ENCODE data around the gene VPS13C. TPM values are rescaled to one million over a fixed set of nuclear protein-coding genes. Genes with fewer than 3 reads are reported as not detected.
A peak's percentile ranks its signal among the peaks of the same experiment; 100 is the strongest.

The VPS13C gene
- total RNA-seq, 1 donor, result 94.6 TPM

- DNase-seq (ENCODE audit: low read depth), result no peak
- TF ChIP-seq CTCF (IDR thresholded peaks at IDR 0.05; ENCODE audit: insufficient read depth, low read depth, low read length), result no peak
These were observed 12.9 kb downstream of the VPS13C start for GRCh38 chr15:62047282-62047827.

GRCh38 chr15:62046078-62046743 is 14.0 kb downstream of the VPS13C start:
- no peak overlapping the region for H3K4me3 ChIP-seq (ENCODE audit: low read depth, low read length)
- no peak for TF ChIP-seq CTCF (IDR thresholded peaks at IDR 0.05; ENCODE audit: insufficient read depth, low read depth, low read length)
- no peak for DNase-seq (ENCODE audit: low read depth)

More at GRCh38 chr15:62047282-62047827, 12.9 kb downstream of the VPS13C start:
- H3K4me3 ChIP-seq (ENCODE audit: low read depth, low read length), result no peak overlapping the region

GRCh38 chr15:62035256-62035924 is 24.9 kb downstream of the VPS13C start:
- H3K4me3 ChIP-seq (ENCODE audit: low read depth, low read length), result no peak overlapping the region
- peak; percentile 55 for DNase-seq (ENCODE audit: low read depth)
- TF ChIP-seq CTCF (IDR thresholded peaks at IDR 0.05; ENCODE audit: insufficient read depth, low read depth, low read length), result no peak

- DNase-seq (ENCODE audit: low read depth), result no peak
- H3K4me3 ChIP-seq (ENCODE audit: low read depth, low read length), result no peak overlapping the region
- no peak for TF ChIP-seq CTCF (IDR thresholded peaks at IDR 0.05; ENCODE audit: insufficient read depth, low read depth, low read length)
These were observed 32.3 kb downstream of the VPS13C start for GRCh38 chr15:62027916-62028315.

GRCh38 chr15:62027263-62027565 is 33.0 kb downstream of the VPS13C start:
- no peak overlapping the region for H3K4me3 ChIP-seq (ENCODE audit: low read depth, low read length)
- no peak for TF ChIP-seq CTCF (IDR thresholded peaks at IDR 0.05; ENCODE audit: insufficient read depth, low read depth, low read length)
- DNase-seq (ENCODE audit: low read depth), result no peak

GRCh38 chr15:62026487-62027262 is 33.6 kb downstream of the VPS13C start:
- no peak for DNase-seq (ENCODE audit: low read depth)
- no peak overlapping the region for H3K4me3 ChIP-seq (ENCODE audit: low read depth, low read length)
- no peak for TF ChIP-seq CTCF (IDR thresholded peaks at IDR 0.05; ENCODE audit: insufficient read depth, low read depth, low read length)
